Loucy (cell line): ENCODE results near the gene IRF3.

Experiments used
- CTCF ChIP-seq: fragments of 200-600 bp; sonication (generic); conservative IDR thresholded peaks from 2 replicates; pipeline ENCODE4 v1.5.1; 2014; ENCODE audit warnings: mild to moderate bottlenecking, antibody characterized with exemption, low read length
- EZH2phosphoT487 ChIP-seq: fragments of 200-600 bp; IDR thresholded peaks from 2 replicates; pipeline ENCODE4 v1.6.1; 2018; ENCODE audit warnings: antibody characterized with exemption, mild to moderate bottlenecking, moderate library complexity, borderline replicate concordance

- TF ChIP-seq CTCF = no peak
- no peak for TF ChIP-seq EZH2phosphoT487
These were observed 49.8 kb downstream of the IRF3 start for GRCh38 chr19:49615861-49616260.
